ENCODE data around the gene RNASE11. TPM values are rescaled to one million over a fixed set of nuclear protein-coding genes. Genes with fewer than 3 reads are reported as not detected.
A peak's percentile ranks its signal among the peaks of the same experiment; 100 is the strongest.

RNASE11 gene
- total RNA-seq, 1 experiment from 2014 or later, result not detected

- no peak overlapping the region for H3K56ac ChIP-seq (ENCODE audit: insufficient read length, low read depth, low read length)
- H3K27ac Mint-ChIP-seq, result peak overlapping the region in 1 of 3 experiments; percentile 13; a peak in 1 of 7 replicates
- H3K36me3 Mint-ChIP-seq (ENCODE audit: insufficient read depth in 1 of 3, low read depth in 3 of 3), result no peaks in the 10 kb centered on the region; a peak in 1 of 7 replicates
- H2BK20ac ChIP-seq (ENCODE audit: low read depth, low read length, poor library complexity, severe bottlenecking), result no peak overlapping the region
- peak overlapping the region; percentile 96 for H3K4me2 ChIP-seq (ENCODE audit: insufficient read depth, insufficient read length, low read length)
- H4K20me1 ChIP-seq (ENCODE audit: control insufficient read depth, insufficient read depth, insufficient read length), result no peaks in the 10 kb centered on the region
- H3K14ac ChIP-seq (ENCODE audit: insufficient read depth, low read length), result no peak overlapping the region
- peaks cover 17 to 18% of the 10 kb centered on the region in 2 experiments for H3K4me1 Mint-ChIP-seq
- no peak overlapping the region for H3K4ac ChIP-seq (ENCODE audit: low read depth, low read length)
- DNase-seq, result no peak
- H3K4me3 Mint-ChIP-seq, result peak overlapping the region; percentile 86 to 94
- no peak overlapping the region for H2BK15ac ChIP-seq (ENCODE audit: low read depth, low read length)
- H4K8ac ChIP-seq (replicated peaks; ENCODE audit: insufficient read length, low read depth, low read length), result no peak overlapping the region
- no peak overlapping the region for H3T11ph ChIP-seq (ENCODE audit: low read length)
- H3K9ac ChIP-seq (ENCODE audit: extremely low read depth, insufficient read length, low read length), result no peak overlapping the region
- H3K23ac ChIP-seq (ENCODE audit: insufficient read length, low read depth, low read length), result no peak overlapping the region
- H3K27ac ChIP-seq (ENCODE audit: insufficient read length, low read depth, low read length), result no peak overlapping the region
- H3K27me3 ChIP-seq (ENCODE audit: insufficient read depth, low read length), result no peaks in the 10 kb centered on the region; the same call in 1 of the 2 replicates
- no peak overlapping the region for H2BK5ac ChIP-seq (ENCODE audit: insufficient read length, low read length)
- H3K18ac ChIP-seq (ENCODE audit: insufficient read length, low read depth, low read length), result no peak overlapping the region
- TF ChIP-seq CTCF (conservative IDR thresholded peaks at IDR 0.05), result no peak
- H2AFZ ChIP-seq (ENCODE audit: low read length), result no peak overlapping the region
- H3K79me1 ChIP-seq (ENCODE audit: insufficient read depth, low read depth, low read length, poor library complexity, severe bottlenecking), result no peaks in the 10 kb centered on the region
- no peak overlapping the region for H2AK5ac ChIP-seq (ENCODE audit: insufficient read length, low read length)
- H3K27me3 Mint-ChIP-seq (ENCODE audit: low read depth), result peaks cover 66% of the 10 kb centered on the region
- H4K91ac ChIP-seq (ENCODE audit: insufficient read length, low read depth, low read length), result no peak overlapping the region
- no CpG with 5 or more reads among the region's 19 CpGs for WGBS (ENCODE audit: extremely low coverage, insufficient read length, low lambda C conversion rate)
- H2BK12ac ChIP-seq (ENCODE audit: insufficient read length, low read depth, low read length), result no peak overlapping the region
- H3K23me2 ChIP-seq (ENCODE audit: insufficient read length, low read depth, low read length, poor library complexity, severe bottlenecking), result peaks cover 29% of the 10 kb centered on the region
- H2BK120ac ChIP-seq (ENCODE audit: low read depth, low read length, poor library complexity, severe bottlenecking), result no peak overlapping the region
- H4K5ac ChIP-seq (ENCODE audit: insufficient read length, low read depth, low read length), result no peak overlapping the region
- H3K4me1 ChIP-seq (ENCODE audit: insufficient read depth, low read length), result no peaks in the 10 kb centered on the region
- no peaks in the 10 kb centered on the region for H3K9me3 ChIP-seq (ENCODE audit: control insufficient read depth, low read depth, low read length)
- H3K79me2 ChIP-seq (ENCODE audit: insufficient read depth, low read length), result no peaks in the 10 kb centered on the region
- peaks cover 4 to 8% of the 10 kb centered on the region in 2 experiments; a peak in 4 of 5 replicates for H3K9me3 Mint-ChIP-seq
Observed at GRCh38 chr14:20632448-20632830, 44.6 kb upstream of the RNASE11 start.
